ENCODE results near the gene ADH6.
"Not testable (repeated sequence)": the region's sequence is repeated elsewhere in the genome, so short reads cannot be mapped to it uniquely, and the experiment has no call there.

Gene ADH6

DNA sequence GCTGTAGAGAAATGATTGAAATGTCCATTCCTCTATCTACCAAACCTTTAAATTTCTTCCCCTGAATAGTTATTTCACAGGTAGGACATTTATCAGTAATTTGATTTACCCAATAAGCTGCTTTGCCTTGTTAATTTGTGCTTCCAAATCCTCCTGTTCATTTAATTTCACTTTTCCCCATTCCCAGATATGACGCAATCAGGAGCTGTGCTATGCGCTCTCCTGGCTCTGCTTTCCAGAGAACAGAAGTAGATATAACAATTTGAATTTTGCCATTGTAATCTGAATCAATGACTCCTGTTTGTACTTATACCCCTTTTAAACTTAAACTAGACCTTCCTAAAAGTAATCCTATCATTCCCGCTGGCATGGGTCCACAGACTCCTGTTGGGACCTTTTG lies 29.1 kb downstream of the ADH6 start:
- DNase-seq, result not testable (repeated sequence)

DNA sequence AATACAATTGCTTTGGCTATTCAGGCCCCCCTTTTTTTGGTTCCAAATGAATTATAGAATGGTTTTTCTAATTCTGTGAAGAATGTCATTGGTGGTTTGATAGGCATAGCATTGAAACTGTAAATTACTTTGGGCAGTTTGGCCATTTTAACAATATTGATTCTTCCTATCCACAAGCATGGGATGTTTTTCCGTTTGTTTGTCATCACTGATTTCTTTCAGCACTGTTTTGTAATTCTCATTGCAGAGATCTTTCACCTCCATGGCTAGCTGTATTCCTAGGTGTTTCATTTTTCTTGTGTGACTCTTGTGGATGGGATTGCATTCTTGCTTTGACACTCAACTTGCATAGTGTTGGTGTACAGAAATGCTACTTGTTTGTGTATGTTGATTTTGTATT lies 33.0 kb downstream of the ADH6 start:
- DNase-seq, result no peak

- no peak for DNase-seq
These were observed 33.5 kb downstream of the ADH6 start for GRCh38 chr4:99185581-99185980.

GRCh38 chr4:99180382-99181070 lies 38.5 kb downstream of the ADH6 start:
- no peak for DNase-seq

GRCh38 chr4:99179626-99180025 lies 39.4 kb downstream of the ADH6 start:
- DNase-seq, result no peak

DNA sequence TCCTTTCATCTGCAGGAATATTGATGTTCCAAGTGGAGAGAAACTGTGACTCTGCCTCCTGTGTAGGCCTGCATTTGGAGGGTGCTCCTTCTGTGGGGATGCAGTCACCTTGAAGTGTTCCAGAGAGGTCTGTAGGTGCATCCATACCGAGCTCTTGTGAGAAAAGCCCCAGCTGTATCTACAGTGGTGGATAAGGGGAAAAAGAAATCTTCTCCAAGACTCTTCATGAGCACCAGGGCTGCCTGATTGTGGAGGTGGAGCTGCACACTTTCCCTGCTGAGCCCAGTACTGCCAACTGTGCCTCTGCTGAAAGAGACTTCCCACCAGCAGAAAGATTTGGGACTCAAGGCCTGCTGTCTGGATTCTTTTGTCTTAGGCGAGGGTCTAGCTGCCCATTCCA lies 39.9 kb downstream of the ADH6 start:
- DNase-seq, result no peak

GRCh38 chr4:99166544-99166943 lies 52.5 kb downstream of the ADH6 start:
- DNase-seq, result no peak

GRCh38 chr4:99165978-99166377 lies 53.1 kb downstream of the ADH6 start:
- DNase-seq, result no peak

DNA sequence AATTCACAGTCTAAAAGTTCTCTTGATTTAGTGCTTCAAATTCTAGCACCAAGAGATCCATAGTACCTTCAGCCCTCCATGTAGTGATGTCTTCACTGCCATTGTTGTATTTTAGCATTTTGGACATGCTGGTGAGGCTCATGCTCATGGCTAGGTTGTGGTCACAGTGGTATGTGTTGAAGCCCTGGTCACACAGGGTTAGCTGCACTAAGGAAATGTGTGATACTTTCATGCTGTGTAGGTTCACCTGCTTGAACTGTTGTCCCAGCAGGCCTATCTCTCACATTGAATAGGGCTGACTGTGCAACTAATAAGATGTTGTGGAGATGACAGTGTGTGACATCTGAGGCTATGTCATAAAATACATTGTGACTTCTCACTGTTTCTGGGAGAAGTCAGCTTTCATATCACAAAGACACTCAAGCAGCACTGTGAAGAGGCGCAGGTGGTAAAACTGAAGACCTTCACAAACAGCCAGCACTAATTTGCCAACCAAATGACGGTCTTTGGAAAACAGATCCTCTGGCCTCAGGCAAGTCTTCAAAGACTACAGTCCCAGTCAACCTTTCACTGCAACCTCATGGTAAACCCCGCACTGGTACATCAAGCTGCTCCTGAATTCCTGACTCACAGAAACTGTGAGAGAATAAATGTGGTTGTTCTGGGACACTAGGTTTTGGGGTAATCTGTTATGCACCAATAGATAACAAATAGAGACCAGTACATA lies 57.5 kb downstream of the ADH6 start:
- peak; percentile 83 for DNase-seq

GRCh38 chr4:99159699-99160098 lies 59.3 kb downstream of the ADH6 start:
- DNase-seq, result no peak

DNA sequence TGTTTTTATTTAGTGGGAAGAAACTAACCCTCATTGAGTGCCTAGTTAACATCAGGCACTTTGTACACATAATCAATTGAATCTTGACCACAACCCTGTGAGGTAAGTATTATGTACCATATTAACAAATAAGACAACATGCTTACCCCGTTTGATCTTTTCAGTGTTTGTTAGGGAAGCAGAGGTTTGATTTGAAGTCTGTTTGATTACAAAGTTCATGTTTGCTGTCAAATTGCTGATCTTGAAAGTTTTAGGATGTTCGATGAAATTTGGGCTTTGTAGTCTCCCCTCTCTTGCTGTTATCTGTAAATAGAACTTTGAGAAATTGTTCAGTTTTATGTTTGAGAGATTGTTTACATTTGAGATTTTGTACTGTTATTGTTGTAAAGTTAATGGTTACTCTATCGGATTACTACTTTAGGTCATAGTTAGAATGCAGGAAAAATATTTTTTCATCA lies 61.5 kb downstream of the ADH6 start:
- DNase-seq, result no peak

GRCh38 chr4:99156992-99157391 lies 62.1 kb downstream of the ADH6 start:
- DNase-seq, result no peak

DNA sequence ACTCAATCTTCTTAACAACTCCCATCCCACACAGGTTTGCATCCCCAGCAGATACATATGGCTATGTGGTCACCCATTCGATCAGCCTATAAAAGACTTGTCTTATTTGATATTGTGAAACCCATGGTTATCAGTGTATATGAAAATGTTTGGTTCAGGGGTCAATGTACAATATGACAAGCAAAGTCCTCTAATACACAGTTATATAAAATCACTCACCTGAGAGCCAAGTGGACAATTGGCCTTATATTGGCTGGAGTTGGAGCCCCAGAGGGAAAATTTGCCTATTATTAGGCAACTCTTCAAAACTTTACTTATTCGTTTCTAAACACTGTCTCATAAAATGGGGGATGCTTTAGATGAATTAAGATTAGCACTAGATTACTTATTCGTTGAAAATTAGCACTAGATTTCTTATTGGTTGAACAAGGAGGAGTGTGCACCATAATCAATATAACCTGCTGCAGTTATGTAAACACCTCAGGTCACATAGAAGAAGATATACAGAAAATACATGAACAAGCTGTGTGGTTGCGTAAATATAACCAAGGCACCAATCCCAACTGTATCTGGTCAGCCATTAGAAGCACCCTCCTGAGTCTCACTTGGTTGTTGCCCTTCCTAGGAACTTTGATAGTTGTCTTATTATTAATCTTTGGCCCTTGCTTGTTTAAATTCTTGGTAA lies 64.2 kb downstream of the ADH6 start:
- no peak for DNase-seq

Data from NCI-H526 treated with DMSO at 0.1 percent for 48 hours (cell line).